Cardiac septum (tissue), 1 donor: ENCODE measurements around the gene NLRC5. TPM values are rescaled to one million over a fixed set of nuclear protein-coding genes. Genes with fewer than 3 reads are reported as not detected.

Experiments used
- DNase-seq: peaks from one replicate; pipeline ENCODE4 v3.0.0-alpha.2; 2020; ENCODE audit warnings: low spot score
- intact Hi-C: fragments of 100-400 bp; cut with DNase I; formaldehyde crosslinking; loops from one replicate; pipeline ENCODE4 v1.14.0; 2022
- long read RNA-seq: library from polyadenylated mRNA; unstranded; transcript quantifications from one replicate; pipeline ENCODE4 v2.0.0, GENCODE V29; 2021
- total RNA-seq: library from RNA; stranded (reverse); fragmentation: NEBNext Ultra II Directional; extraction: Animal tissue kit (Norgen Biotek cat#: 25700); gene quantifications from one replicate; pipeline ENCODE4 v1.2.1, GENCODE V29; 2021
- donor health status: DM: no; HTN: no; CAD: no.

The NLRC5 gene
- total RNA-seq: 12.7 TPM
- long read RNA-seq, partial matches to known transcripts: 3 of 7 reads
- long read RNA-seq, other reads (novel, unspliced or antisense): 4 of 7 reads

- DNase-seq: peak; percentile 95
- intact Hi-C loops: loop anchor here (5.0 kb wide), 1 partner anchor 57 kb away; the partner anchor contains the start of gene HERPUD1
These were observed at the start of gene NLRC5 for GRCh38 chr16:56988948-56989945. Gene NLRC5, plus strand, starts transcription at chr16:56989557. Its CDS starts 31,156 bp downstream, at chr16:57020713.

DNA sequence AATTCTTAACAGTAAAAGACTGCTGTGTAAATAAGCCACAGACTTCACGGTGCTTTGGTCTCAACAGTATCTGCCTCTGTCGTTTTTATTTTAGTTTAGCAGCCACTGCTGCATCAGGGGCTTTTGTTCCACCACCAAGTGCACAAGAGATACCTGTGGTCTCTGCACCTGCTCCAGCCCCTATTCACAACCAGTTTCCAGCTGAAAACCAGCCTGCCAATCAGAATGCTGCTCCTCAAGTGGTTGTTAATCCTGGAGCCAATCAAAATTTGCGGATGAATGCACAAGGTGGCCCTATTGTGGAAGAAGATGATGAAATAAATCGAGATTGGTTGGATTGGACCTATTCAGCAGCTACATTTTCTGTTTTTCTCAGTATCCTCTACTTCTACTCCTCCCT, 49.6 kb upstream of the NLRC5 start:
- no peak for DNase-seq
- intact Hi-C loops: no loop called here

- no peak for DNase-seq
- intact Hi-C loops: no loop called here
These were observed 48.3 kb upstream of the NLRC5 start for GRCh38 chr16:56941092-56941491.

- intact Hi-C loops: no loop called here
- no peak for DNase-seq
These were observed 47.5 kb upstream of the NLRC5 start for GRCh38 chr16:56941856-56942331.

DNA sequence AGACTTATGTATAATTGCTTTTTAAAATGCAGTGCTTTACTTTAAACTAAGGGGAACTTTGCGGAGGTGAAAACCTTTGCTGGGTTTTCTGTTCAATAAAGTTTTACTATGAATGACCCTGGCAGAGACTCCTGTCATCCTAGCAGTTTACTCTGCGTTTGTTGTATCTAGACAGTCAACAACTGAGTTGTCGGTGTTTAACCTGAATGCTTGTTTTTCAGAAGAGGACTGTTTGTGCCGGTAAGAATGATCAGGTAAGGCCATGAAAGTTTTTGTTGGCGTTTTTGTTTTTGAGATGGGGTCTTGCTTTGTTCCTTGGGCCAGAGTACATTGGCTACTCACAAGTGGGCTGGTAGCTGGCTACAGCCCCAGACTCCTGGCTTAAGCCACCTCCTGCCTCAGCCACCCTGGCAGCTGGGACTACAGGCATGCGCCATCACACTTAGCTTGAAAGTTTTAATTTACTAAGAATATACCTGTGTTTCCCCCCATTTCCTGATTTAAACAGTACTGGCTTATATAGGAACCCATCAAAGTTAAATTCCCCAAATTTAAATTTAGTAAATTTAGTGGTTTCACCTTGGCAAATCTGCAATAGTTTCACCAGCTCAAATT, 45.5 kb upstream of the NLRC5 start:
- intact Hi-C loops: no loop called here
- DNase-seq: no peak

DNA sequence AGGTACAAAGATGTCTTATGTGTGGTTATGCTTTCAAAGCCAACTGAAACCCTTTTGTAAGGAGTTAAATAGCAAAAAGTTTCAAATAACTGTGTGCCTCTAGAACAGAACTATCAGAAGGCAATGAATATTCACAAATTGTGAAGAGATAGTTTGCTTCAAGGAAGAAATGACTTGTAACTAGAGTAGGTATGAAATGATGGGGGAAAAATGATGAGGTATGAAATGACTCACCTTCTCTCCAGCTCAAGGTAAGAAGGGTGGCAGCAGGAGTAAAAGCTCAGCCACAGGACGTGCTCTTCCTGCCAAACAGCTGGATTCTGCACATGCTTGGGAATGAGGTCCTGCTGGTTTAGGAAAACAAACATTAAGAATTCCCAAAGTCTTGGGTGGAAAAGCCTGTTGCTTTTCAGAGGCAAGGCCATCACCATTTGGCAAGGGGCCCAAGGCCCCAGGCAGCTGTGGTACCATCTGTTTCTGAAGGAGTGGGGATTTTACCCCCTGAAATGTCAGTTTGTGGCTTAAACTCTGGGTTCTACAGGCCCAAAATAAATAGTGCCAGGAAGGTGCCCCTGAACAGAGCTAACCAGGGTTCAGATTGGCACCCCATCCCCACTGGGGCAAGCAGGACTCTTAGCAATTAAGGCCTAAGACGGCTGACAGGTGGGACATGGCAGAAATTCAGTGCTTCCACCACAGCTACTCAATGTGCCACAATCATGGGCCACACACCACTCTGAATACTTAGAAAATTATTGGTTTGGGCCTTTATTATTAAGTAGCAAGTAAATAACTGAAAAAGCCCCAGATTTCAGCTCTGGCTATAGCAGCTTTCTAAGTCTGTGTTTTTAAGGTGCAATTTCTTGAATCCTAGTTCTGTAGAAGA, 44.2 kb upstream of the NLRC5 start:
- intact Hi-C loops: no loop called here

DNA sequence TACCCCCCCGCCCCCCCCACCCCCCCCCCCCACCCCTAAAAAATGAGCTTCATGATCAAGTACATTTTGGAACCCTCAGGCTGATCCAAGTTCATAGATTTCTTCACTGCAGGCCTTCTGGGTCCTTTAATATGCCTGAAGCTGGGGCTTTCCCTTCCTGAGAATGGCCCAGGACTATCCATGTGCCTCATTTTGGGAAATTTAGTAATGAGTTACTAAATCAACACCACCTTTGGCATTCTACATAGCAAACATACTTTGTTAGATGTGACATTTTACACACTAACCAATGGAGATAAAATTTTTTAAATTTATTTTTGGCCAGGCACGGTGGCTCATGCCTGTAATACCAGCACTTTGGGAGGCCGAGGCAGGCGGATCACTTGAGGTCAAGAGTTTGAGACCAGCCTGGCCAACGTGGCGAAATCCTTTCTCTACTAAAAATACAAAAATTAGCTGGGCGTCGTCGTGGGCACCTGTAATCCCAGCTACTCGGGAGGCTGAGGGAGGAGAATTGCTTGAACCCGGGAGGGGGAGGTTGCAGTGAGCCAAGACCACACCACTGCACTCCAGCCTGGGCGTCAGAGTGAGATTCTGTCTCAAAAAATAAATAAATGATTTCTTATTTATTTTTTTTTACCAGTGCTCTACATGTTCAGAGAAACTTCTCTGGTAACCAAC, 43.4 kb upstream of the NLRC5 start:
- DNase-seq: no peak
- intact Hi-C loops: no loop called here

More for the DNA sequence above, 44.2 kb upstream of the NLRC5 start:
- no peak for DNase-seq

DNA sequence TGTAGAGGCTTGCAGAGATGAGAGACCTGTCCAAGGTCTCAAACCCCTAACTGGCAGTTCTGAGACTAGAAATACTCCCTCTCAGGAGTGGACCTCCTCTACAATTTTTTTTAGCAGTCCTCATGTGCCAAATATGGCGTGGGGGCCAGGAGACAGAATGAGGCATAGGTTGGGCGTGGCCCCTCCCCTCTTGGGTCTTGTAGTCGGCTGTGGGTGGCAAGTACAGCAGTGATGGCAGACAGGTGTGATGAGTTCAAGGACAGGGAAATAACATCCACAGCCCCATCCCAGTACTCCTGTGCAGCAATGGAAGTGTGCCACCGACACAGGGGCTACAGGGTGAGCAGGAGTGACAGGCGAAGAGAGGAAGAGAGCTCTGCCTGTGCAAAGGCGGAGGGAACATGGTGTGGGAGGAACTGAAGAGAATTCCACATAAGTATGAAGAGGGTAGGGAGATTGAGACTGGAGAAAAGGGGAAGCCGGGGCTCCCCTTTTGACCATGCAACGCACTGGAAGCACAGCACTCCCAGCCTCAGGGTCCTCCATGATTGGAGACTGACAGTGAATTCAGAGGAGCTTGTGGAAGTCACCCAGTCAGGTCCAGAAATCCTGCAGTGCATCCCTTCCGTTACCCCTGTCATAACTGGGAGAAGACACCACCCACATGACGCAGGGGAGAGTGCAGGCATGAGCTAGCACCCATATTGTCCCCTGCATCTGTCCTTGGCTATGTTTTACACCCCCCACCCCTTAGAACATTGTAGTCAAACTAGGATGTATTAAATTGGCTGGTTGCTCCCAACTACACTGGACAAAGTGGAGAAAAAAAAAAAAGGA, 42.4 kb upstream of the NLRC5 start:
- intact Hi-C loops: no loop called here
- no peak for DNase-seq

DNA sequence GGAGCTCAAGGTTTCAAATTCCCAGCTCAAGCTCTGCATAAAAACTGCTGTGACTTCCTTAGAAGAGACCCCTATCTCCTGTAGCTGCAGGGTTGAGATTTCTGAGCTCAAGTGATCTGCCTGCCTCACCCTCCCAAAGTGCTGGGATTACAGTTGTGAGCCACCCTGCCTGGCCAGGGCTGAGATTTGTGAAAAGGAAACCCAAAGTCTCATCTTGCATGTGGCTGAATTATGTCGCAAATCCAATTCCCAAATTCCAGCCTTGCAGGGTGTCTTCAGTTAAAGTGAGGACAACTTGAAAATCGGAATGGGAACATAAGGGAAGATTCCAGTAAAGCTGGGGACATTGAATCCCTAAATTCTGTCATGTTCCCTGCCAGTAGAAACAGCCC, 41.8 kb upstream of the NLRC5 start:
- intact Hi-C loops: no loop called here
- no peak for DNase-seq

DNA sequence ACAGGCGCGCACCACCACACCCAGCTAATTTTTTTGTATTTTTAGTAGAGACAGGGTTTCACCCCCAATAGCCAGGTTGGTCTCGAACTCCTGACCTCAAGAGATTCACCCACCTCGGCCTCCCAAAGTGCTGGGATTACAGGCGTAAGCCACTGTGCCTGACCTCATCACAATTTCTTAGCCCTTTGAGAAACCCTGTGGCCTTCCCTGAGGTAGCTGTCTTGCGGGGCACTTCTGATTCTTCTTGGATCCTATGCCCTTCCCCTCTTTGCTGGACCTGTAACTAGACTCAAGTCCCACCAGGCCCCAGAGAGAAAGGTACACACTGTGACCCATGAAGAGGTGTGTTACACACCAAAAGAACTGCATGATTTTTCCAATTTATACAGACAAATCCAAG, 41.1 kb upstream of the NLRC5 start:
- intact Hi-C loops: no loop called here
- DNase-seq: no peak

DNA sequence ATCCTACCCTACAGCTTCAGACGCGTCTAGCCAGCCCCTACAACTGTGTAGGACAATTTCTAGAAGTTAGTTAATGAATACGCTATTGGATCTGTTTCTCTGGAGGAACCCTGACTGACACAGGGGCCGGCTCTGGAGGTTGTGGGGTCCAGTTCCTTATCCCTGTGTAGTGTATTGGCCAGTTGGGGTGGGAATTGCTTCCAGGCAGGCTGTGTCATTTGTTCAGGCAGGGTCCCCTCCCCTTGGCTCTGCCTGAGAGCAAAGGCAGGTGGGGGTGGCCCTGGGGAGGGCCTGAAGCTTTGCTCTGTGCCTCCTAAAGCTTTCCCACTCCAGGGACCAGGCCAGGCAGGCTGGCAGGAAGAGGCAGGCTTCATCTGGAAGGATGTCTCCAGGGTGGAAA, 39.3 kb upstream of the NLRC5 start:
- intact Hi-C loops: no loop called here
- no peak for DNase-seq

GRCh38 chr16:56950455-56950854, 38.9 kb upstream of the NLRC5 start:
- DNase-seq: no peak
- intact Hi-C loops: no loop called here

DNA sequence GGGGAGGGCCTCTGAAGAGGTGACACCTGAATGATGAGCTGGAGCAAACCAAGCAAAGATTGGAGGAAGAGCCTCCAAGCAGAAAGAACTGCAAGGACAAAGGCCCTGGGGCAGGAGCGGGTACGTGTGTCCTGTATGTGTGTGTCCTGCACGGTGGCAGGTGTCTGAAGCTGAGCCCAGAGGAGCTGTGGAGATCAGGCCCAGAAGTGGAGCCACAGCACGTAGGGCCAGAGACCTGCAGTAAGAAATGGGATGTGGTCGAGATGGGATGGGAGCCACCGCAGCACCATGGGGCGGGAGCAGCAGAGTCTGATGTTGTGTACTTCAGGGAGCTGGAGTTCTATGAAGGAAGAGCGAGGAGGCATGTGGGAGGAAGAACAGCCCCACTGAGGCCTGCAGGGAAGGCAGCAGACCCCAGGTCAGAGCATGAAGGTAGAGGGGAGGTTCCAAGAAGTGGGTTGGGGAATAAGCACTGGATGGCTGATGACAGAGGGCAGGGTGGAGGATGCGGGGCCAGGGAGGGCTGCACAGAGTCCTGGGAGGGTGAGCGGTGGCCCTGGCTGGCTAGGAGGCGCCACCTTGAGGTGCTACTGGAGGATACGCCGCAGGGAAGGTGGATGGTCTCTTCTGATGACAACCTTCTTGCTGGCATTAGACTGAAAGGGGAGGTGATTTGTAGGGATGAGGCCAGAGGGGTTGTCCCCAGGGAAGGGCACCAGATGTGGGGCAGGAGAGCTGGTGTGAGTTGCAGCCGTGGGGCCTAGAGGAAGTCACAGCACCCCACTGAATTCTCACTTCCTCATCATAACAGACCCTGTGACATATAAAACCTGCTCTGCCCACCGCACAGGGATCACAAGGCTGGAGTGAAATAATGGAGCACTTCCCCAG, 38.2 kb upstream of the NLRC5 start:
- intact Hi-C loops: loop anchor here (1.0 kb wide), 1 partner anchor 84 kb away; no protein-coding TSS in a partner anchor
- no peak for DNase-seq

GRCh38 chr16:56953006-56953405, 36.4 kb upstream of the NLRC5 start:
- intact Hi-C loops: no loop called here
- no peak for DNase-seq

- intact Hi-C loops: no loop called here
- no peak for DNase-seq
These were observed 33.3 kb upstream of the NLRC5 start for GRCh38 chr16:56956076-56956475.

DNA sequence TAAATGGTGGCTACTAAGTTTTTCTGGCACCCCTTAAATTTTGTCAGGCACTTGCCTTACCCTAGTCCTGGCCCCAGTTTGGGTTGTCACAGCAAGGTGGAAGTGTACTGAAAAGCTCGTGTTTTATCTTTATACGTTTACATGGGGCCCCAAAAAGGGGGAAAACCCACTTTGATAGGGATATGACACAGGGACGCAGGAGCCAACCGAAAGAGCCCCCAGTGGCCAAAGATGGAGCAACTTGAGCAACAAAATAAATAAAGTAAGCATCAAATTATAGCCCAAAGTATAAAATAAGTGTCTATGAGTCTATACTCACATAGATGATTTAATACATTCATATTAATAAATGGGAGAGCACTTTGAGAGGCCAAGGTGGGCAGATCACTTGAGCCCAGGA, 32.6 kb upstream of the NLRC5 start:
- intact Hi-C loops: no loop called here
- DNase-seq: no peak

DNA sequence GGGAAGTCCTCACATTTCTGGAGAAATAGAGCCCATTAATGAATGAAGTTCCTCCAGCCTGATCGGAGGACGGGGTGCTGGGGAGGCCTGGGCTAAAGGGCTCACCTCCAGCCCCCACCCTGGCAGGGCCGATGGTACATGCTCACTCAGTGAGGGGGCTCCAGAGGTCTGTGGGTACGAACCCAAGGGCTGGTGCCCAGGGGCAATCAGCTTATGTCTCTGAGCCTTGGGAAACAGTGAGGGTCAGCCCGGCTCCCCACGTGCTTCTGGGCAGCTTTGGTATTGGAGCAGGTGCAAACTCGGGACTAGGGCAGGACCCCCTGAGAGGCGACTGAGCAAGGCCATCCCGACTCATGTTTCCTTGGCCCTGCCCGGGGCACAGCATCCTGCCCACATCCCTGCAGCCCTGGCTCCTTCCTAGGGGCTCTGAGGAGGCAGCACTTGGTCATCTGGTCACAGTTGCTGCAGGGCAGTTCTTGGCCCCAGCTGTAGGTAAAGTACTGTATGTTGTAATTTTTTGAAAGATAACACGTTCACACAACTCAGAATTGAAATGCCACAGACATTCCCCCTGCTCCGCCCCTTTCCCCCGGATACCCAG, 28.6 kb upstream of the NLRC5 start:
- intact Hi-C loops: loop anchor here (5.0 kb wide), 1 partner anchor 87 kb away; no protein-coding TSS in a partner anchor
- DNase-seq: peak; percentile 66
